HepG2 (cell line): Measurements from ENCODE around the gene MPZL3. TPM values are rescaled to one million over a fixed set of nuclear protein-coding genes. Genes with fewer than 3 reads are reported as not detected.

Experiments
- ATAC-seq: fragments of 200-7000 bp; cut with Tn5 transposase; 3 replicates; pipeline ENCODE4 v1.9.1; 2020; ENCODE audit warnings: mild to moderate bottlenecking, moderate library complexity
- BruUV-seq: library from RNA; stranded (reverse); fragments of 400-500 nt; replicated peaks from 2 replicates; lab custom pipeline; 2021; lab: Mats Ljungman, UMichigan
- CTCF ChIA-PET: fragments of 300-600 bp; formaldehyde crosslinking; extraction: SDS; loops from one replicate; lab custom pipeline; 2021; ENCODE audit warnings: low total read pairs, inconsistent platforms, low intra/inter-chr PET ratio; lab: Yijun Ruan, JAX
- POLR2A ChIA-PET: fragments of 350-600 bp; sonication (Branson Sonifier 250); formaldehyde crosslinking; loops from one replicate; lab custom pipeline; 2020; ENCODE audit warnings: antibody characterized with exemption, inconsistent platforms; lab: Yijun Ruan, JAX
- DNase-seq: peaks from one replicate; pipeline ENCODE4 v3.0.0-alpha.2; 2015; ENCODE audit warnings: low spot score
- FAIRE-seq: peaks from 3 replicates; lab custom pipeline; 2011; peaks lifted over from hg19 to GRCh38; lab: Jason Lieb, UNC
- H2AFZ ChIP-seq: one replicate; pipeline ENCODE4 v1.6.1; 2011; ENCODE audit warnings: low read length, inconsistent platforms
- H3K27ac ChIP-seq: fragments of 300-600 bp; 3 replicates; pipeline ENCODE4 v1.8.0; 2011; ENCODE audit warnings: mixed run types, mild to moderate bottlenecking, mixed read lengths, low read length, inconsistent platforms; ENCODE audit not compliant: insufficient read depth; ENCODE audit errors: extremely low read length
- H3K27me3 ChIP-seq, 2 experiments: fragments of 200-600 bp in 1 of 2; 2 replicates in 1 of 2; 3 replicates in 1 of 2; pipeline versions ENCODE4 v1.6.0 to v1.8.0; 2011; ENCODE audit warnings: low read length in 2 of 2, mild to moderate bottlenecking in 2 of 2, moderate library complexity in 2 of 2, inconsistent platforms in 1 of 2; ENCODE audit not compliant: insufficient read depth in 2 of 2, control insufficient read depth in 1 of 2
- H3K36me3 ChIP-seq, 2 experiments: fragments of 200-600 bp in 1 of 2; replicated peaks in 1 of 2; 2 replicates in 1 of 2; 3 replicates in 1 of 2; pipeline versions ENCODE4 v1.5.1 to v1.8.0; 2011; ENCODE audit warnings: low read length in 2 of 2, inconsistent platforms in 1 of 2; ENCODE audit not compliant: insufficient read depth in 2 of 2, control insufficient read depth in 1 of 2
- H3K4me1 ChIP-seq: 2 replicates; pipeline ENCODE4 v1.5.1; 2012; ENCODE audit warnings: low read length, inconsistent platforms; ENCODE audit not compliant: insufficient read depth
- H3K4me2 ChIP-seq: 2 replicates; pipeline ENCODE4 v1.6.0; 2011; ENCODE audit warnings: low read depth, low read length, inconsistent platforms
- H3K4me3 ChIP-seq, 3 experiments: fragments of 200-600 bp in 1 of 3; sonication (generic), shearing (Covaris generic) in 1 of 3; replicated peaks in 1 of 3; 2 replicates each; pipeline ENCODE4 v1.5.1; 2011 to 2016; ENCODE audit warnings: low read length in 3 of 3, inconsistent platforms in 2 of 3, low read depth in 2 of 3, mild to moderate bottlenecking in 2 of 3, control low read depth in 1 of 3, mixed read lengths in 1 of 3; ENCODE audit not compliant: insufficient read depth in 1 of 3
- H3K79me2 ChIP-seq: one replicate; pipeline ENCODE4 v1.6.1; 2011; ENCODE audit warnings: low read length, inconsistent platforms; ENCODE audit not compliant: insufficient read depth
- H3K9ac ChIP-seq: 2 replicates; pipeline ENCODE4 v1.6.0; 2011; ENCODE audit warnings: mild to moderate bottlenecking, low read depth, low read length, inconsistent platforms; ENCODE audit not compliant: insufficient read depth
- H3K9me3 ChIP-seq: 2 replicates; pipeline ENCODE4 v1.5.1; 2012; ENCODE audit warnings: mild to moderate bottlenecking, low read length
- H4K20me1 ChIP-seq: 2 replicates; pipeline ENCODE4 v1.6.0; 2011; ENCODE audit warnings: inconsistent platforms, mild to moderate bottlenecking, low read length, moderate library complexity; ENCODE audit not compliant: insufficient read depth
- ATF5 ChIP-seq: sonication (generic); formaldehyde crosslinking; IDR thresholded peaks from 2 replicates; pipeline ENCODE4 v1.4.0; 2020; ENCODE audit warnings: mild to moderate bottlenecking, low read depth, missing genetic modification reagents
- ETV6 ChIP-seq: sonication (generic); formaldehyde crosslinking; conservative IDR thresholded peaks from 2 replicates; pipeline ENCODE4 v1.4.0; 2020; ENCODE audit warnings: missing genetic modification reagents
- FOSL1 ChIP-seq: sonication (generic); formaldehyde crosslinking; IDR thresholded peaks from 2 replicates; pipeline ENCODE4 v1.9.0; 2021; ENCODE audit warnings: missing genetic modification reagents, borderline replicate concordance
- GLMP ChIP-seq: sonication (generic); formaldehyde crosslinking; IDR thresholded peaks from 2 replicates; pipeline ENCODE4 v1.9.0; 2021; ENCODE audit warnings: missing genetic modification reagents, mild to moderate bottlenecking, borderline replicate concordance
- ISX ChIP-seq: sonication (generic); formaldehyde crosslinking; conservative IDR thresholded peaks from 2 replicates; pipeline ENCODE4 v1.5.0; 2020; ENCODE audit warnings: missing genetic modification reagents
- SMAD9 ChIP-seq: sonication (generic); formaldehyde crosslinking; IDR thresholded peaks from 2 replicates; pipeline ENCODE4 v1.5.1; 2020; ENCODE audit warnings: mild to moderate bottlenecking, missing genetic modification reagents
- SPEN ChIP-seq: sonication (generic); formaldehyde crosslinking; IDR thresholded peaks from 2 replicates; pipeline ENCODE4 v1.5.1; 2020; ENCODE audit warnings: low read depth, mild to moderate bottlenecking, missing genetic modification reagents
- TFAP4 ChIP-seq: sonication (generic); IDR thresholded peaks from 2 replicates; pipeline ENCODE4 v1.6.1; 2016; ENCODE audit warnings: low read depth, borderline replicate concordance
- ZBTB25 ChIP-seq: IDR thresholded peaks from 2 replicates; pipeline ENCODE4 v1.6.1; 2018; ENCODE audit warnings: missing genetic modification reagents
- ZNF143 ChIP-seq: sonication (generic); formaldehyde crosslinking; IDR thresholded peaks from 2 replicates; pipeline ENCODE4 v1.4.0; 2020; ENCODE audit warnings: missing genetic modification reagents
- ZNF549 ChIP-seq: sonication (generic); formaldehyde crosslinking; IDR thresholded peaks from 2 replicates; pipeline ENCODE4 v1.5.0; 2020; ENCODE audit warnings: missing genetic modification reagents
- ZNF577 ChIP-seq: sonication (generic); formaldehyde crosslinking; IDR thresholded peaks from 2 replicates; pipeline ENCODE4 v1.4.0; 2020; ENCODE audit warnings: mild to moderate bottlenecking, low read depth, missing genetic modification reagents, borderline replicate concordance
- ZNF713 ChIP-seq: sonication (generic); formaldehyde crosslinking; IDR thresholded peaks from 2 replicates; pipeline ENCODE4 v1.4.0; 2020; ENCODE audit warnings: mild to moderate bottlenecking, missing genetic modification reagents
- ZNF720 ChIP-seq: sonication (generic); formaldehyde crosslinking; IDR thresholded peaks from 2 replicates; pipeline ENCODE4 v1.4.0; 2020; ENCODE audit warnings: missing genetic modification reagents
- ZNF761 ChIP-seq: sonication (generic); formaldehyde crosslinking; conservative IDR thresholded peaks from 2 replicates; pipeline ENCODE4 v1.4.0; 2020; ENCODE audit warnings: mild to moderate bottlenecking, missing genetic modification reagents
- WGBS: methylation state at CpG from one replicate; pipeline ENCODE4 v1.1.6; 2017; ENCODE audit warnings: low lambda C conversion rate; 5-methylcytosine and 5-hydroxymethylcytosine counted together
- in situ Hi-C: cut with HindIII; loops from 2 replicates; pipeline ENCODE4 v1.10.0; 2017; ENCODE audit warnings: low pct_unique_long_range_greater_than_20kb; ENCODE audit not compliant: extremely low pct_ligation_motif_present
- intact Hi-C: fragments of 100-400 bp; cut with micrococcal nuclease; formaldehyde crosslinking; loops from one replicate; pipeline ENCODE4 v1.10.0; 2022; ENCODE audit not compliant: unreplicated experiment
- polyA plus RNA-seq, 8 experiments: library from polyadenylated mRNA; depleted of rRNA in 3 of 8; stranded (reverse) in 7 of 8; unstranded in 1 of 8; fragments of >200 nt; fragmentation: Illumina TruSeq in 4 of 8; extraction: Trizol in 4 of 8; gene quantifications; 2 replicates each; pipeline versions ENCODE4 v1.2.1 to v1.2.3, GENCODE V29; 2011 to 2016; ENCODE audit warnings: low read depth in 4 of 8, missing spikeins in 1 of 8, mixed read lengths in 1 of 8; ENCODE audit not compliant: insufficient read depth in 1 of 8
- total RNA-seq, 5 experiments: library from RNA; depleted of rRNA; stranded (reverse); fragments of >200 nt; fragmentation: Illumina TruSeq; extraction: Trizol; gene quantifications; 2 replicates each; pipeline ENCODE4 v1.2.3, GENCODE V29; 2016; ENCODE audit warnings: low read depth in 1 of 5

MPZL3 gene
- total and polyA plus RNA-seq, 2 of the 13 experiments (the other 11 are each of a cell fraction or from before 2014, with no cell fraction given): 5.3 to 9.3 TPM

GRCh38 chr11:118283756-118284350 lies 31.7 kb upstream of the MPZL3 start:
- no peaks in the 10 kb centered on the region for H3K27me3 ChIP-seq
- no TSS peak for BruUV-seq
- H4K20me1 ChIP-seq: no peaks in the 10 kb centered on the region
- intact Hi-C loops: no loop called here
- H3K4me2 ChIP-seq: no peak overlapping the region
- H3K4me1 ChIP-seq: no peaks in the 10 kb centered on the region
- TF ChIP-seq ISX (CRISPR knock-in tag) (no peak), ZNF720 (CRISPR knock-in tag) (no peak), ZNF761 (CRISPR knock-in tag) (no peak), ZBTB25 (CRISPR knock-in tag) (no peak)
- ATAC-seq (no peak), FAIRE-seq (no peak), DNase-seq (no peak)
- WGBS: 42% methylated on average over 4 of the region's 4 CpGs
- no peak overlapping the region for H3K4me3 ChIP-seq
- ChIA-PET POLR2A (no interaction called here), CTCF (no interaction called here)
- no peaks in the 10 kb centered on the region for H3K79me2 ChIP-seq
- H2AFZ ChIP-seq: no peak overlapping the region
- no peak overlapping the region for H3K9ac ChIP-seq
- in situ Hi-C loops: no loop called here
- H3K36me3 ChIP-seq: no peaks in the 10 kb centered on the region
- H3K27ac ChIP-seq: no peak overlapping the region
- H3K9me3 ChIP-seq: no peaks in the 10 kb centered on the region

- no peaks in the 10 kb centered on the region for H3K36me3 ChIP-seq
- FAIRE-seq (no peak), DNase-seq (no peak), ATAC-seq (no peak)
- no peaks in the 10 kb centered on the region for H3K4me1 ChIP-seq
- BruUV-seq: no TSS peak
- WGBS: 20% methylated on average over 5 of the region's 5 CpGs
- no peaks in the 10 kb centered on the region for H4K20me1 ChIP-seq
- no peaks in the 10 kb centered on the region for H3K79me2 ChIP-seq
- no peak overlapping the region for H3K27ac ChIP-seq
- H3K9ac ChIP-seq: no peak overlapping the region
- no peaks in the 10 kb centered on the region for H3K9me3 ChIP-seq
- CTCF ChIA-PET: no interaction called here
- H3K4me2 ChIP-seq: no peak overlapping the region
- no peak overlapping the region for H3K4me3 ChIP-seq
- in situ Hi-C loops (no loop called here), intact Hi-C loops (no loop called here)
- no peaks in the 10 kb centered on the region for H3K27me3 ChIP-seq
- POLR2A ChIA-PET: no interaction called here
- H2AFZ ChIP-seq: no peak overlapping the region
- TF ChIP-seq SMAD9 (CRISPR knock-in tag) (no peak), FOSL1 (CRISPR knock-in tag) (no peak), ZNF549 (CRISPR knock-in tag) (no peak), SPEN (CRISPR knock-in tag) (no peak), ZNF713 (CRISPR knock-in tag) (no peak), GLMP (no peak), ZNF143 (CRISPR knock-in tag) (no peak), ETV6 (CRISPR knock-in tag) (no peak), ATF5 (CRISPR knock-in tag) (no peak), TFAP4 (no peak), ZNF577 (CRISPR knock-in tag) (no peak)
Measured at GRCh38 chr11:118283037-118283636, 31.0 kb upstream of the MPZL3 start.
